ENCODE results near the gene DENND5A.

- TF ChIP-seq CTCF (IDR thresholded peaks at IDR 0.05 in 8 of 11, conservative IDR thresholded peaks at IDR 0.05 in 3 of 11), result no peak
- no peak for TF ChIP-seq POLR2A (IDR thresholded peaks at IDR 0.05)
These were observed 42.5 kb downstream of the DENND5A start for GRCh38 chr11:9222654-9223053.
